ENCODE results near the gene RASSF8.

- no peak for TF ChIP-seq EZH2 (IDR thresholded peaks at IDR 0.05)
- TF ChIP-seq, protein P1, sequence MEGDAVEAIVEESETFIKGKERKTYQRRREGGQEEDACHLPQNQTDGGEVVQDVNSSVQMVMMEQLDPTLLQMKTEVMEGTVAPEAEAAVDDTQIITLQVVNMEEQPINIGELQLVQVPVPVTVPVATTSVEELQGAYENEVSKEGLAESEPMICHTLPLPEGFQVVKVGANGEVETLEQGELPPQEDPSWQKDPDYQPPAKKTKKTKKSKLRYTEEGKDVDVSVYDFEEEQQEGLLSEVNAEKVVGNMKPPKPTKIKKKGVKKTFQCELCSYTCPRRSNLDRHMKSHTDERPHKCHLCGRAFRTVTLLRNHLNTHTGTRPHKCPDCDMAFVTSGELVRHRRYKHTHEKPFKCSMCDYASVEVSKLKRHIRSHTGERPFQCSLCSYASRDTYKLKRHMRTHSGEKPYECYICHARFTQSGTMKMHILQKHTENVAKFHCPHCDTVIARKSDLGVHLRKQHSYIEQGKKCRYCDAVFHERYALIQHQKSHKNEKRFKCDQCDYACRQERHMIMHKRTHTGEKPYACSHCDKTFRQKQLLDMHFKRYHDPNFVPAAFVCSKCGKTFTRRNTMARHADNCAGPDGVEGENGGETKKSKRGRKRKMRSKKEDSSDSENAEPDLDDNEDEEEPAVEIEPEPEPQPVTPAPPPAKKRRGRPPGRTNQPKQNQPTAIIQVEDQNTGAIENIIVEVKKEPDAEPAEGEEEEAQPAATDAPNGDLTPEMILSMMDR (IDR thresholded peaks at IDR 0.05): peak; percentile 18
These were observed 22.9 kb upstream of the RASSF8 start for GRCh38 chr12:25935355-25936144.
